Measurements from ENCODE around the gene CHST8. TPM values are rescaled to one million over a fixed set of nuclear protein-coding genes. Genes with fewer than 3 reads are reported as not detected.

CHST8 gene
- total RNA-seq, 1 experiment from 2014 or later = 33.5 TPM

DNA sequence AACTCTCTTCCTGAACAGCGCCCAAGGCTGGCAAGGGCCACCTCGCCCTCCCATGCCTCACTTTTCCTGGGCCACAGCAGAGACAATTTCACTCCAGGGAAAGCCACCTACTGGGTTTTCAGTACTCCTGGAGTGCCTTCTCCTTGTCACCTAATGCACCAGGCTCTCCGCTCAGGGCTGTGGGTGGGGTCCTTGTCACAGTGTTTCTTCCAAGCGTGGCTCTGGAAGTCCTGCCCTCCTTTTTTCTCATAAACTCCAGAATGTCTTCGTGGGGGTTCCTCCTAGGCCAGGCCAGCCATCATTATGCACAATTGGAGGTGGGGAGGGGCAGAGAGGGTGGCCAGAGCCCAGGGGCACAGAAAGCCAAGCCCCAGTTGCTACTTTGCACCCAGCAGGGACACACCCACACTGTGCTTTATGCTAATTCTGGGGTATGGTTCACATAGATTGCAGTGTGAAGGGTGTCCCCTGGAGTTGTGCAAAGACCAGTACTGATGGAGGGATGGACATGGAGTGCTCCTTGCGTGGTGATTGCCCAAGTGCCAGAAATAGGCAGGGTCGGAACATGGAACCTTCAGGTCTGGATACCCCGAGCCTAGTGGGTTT, 78.8 kb downstream of the CHST8 start:
- ATAC-seq (no peak), DNase-seq (ENCODE audit: low spot score) (no peak)
- H3K36me3 Mint-ChIP-seq = no peaks in the 10 kb centered on the region
- no peak overlapping the region for H3K4me3 Mint-ChIP-seq
- CTCF ChIA-PET = no interaction called here
- H3K9me3 Mint-ChIP-seq = no peaks in the 10 kb centered on the region
- POLR2A ChIA-PET = no interaction called here
- no peaks in the 10 kb centered on the region for H3K27me3 Mint-ChIP-seq (ENCODE audit: low read depth)
- no peak overlapping the region for H3K27ac Mint-ChIP-seq
- TF ChIP-seq TP53 (CRISPR knock-in tag; IDR thresholded peaks at IDR 0.05) (no peak), ETV6 (CRISPR knock-in tag; IDR thresholded peaks at IDR 0.05) (no peak), FOXK1 (CRISPR knock-in tag; IDR thresholded peaks at IDR 0.05) (no peak), NFE2L1 (CRISPR knock-in tag; IDR thresholded peaks at IDR 0.05) (no peak), JUN (CRISPR knock-in tag; IDR thresholded peaks at IDR 0.05) (no peak), ZNF396 (CRISPR knock-in tag; IDR thresholded peaks at IDR 0.05; ENCODE audit: borderline replicate concordance) (no peak), MYBL2 (CRISPR knock-in tag; IDR thresholded peaks at IDR 0.05) (no peak), CBFB (CRISPR knock-in tag; IDR thresholded peaks at IDR 0.05; ENCODE audit: low read depth) (no peak), NFATC4 (CRISPR knock-in tag; IDR thresholded peaks at IDR 0.05) (no peak), GTF2I (CRISPR knock-in tag; conservative IDR thresholded peaks at IDR 0.05) (no peak), ZNF281 (CRISPR knock-in tag; IDR thresholded peaks at IDR 0.05) (no peak), IRF1 (CRISPR knock-in tag; IDR thresholded peaks at IDR 0.05) (no peak), E2F4 (CRISPR knock-in tag; IDR thresholded peaks at IDR 0.05; ENCODE audit: borderline replicate concordance, low read depth) (no peak), CREM (CRISPR knock-in tag; IDR thresholded peaks at IDR 0.05) (no peak), GABPB1 (CRISPR knock-in tag; IDR thresholded peaks at IDR 0.05) (no peak), USF2 (CRISPR knock-in tag; IDR thresholded peaks at IDR 0.05) (no peak), SP1 (CRISPR knock-in tag; conservative IDR thresholded peaks at IDR 0.05) (no peak)
- TF ChIP-seq, protein P1, sequence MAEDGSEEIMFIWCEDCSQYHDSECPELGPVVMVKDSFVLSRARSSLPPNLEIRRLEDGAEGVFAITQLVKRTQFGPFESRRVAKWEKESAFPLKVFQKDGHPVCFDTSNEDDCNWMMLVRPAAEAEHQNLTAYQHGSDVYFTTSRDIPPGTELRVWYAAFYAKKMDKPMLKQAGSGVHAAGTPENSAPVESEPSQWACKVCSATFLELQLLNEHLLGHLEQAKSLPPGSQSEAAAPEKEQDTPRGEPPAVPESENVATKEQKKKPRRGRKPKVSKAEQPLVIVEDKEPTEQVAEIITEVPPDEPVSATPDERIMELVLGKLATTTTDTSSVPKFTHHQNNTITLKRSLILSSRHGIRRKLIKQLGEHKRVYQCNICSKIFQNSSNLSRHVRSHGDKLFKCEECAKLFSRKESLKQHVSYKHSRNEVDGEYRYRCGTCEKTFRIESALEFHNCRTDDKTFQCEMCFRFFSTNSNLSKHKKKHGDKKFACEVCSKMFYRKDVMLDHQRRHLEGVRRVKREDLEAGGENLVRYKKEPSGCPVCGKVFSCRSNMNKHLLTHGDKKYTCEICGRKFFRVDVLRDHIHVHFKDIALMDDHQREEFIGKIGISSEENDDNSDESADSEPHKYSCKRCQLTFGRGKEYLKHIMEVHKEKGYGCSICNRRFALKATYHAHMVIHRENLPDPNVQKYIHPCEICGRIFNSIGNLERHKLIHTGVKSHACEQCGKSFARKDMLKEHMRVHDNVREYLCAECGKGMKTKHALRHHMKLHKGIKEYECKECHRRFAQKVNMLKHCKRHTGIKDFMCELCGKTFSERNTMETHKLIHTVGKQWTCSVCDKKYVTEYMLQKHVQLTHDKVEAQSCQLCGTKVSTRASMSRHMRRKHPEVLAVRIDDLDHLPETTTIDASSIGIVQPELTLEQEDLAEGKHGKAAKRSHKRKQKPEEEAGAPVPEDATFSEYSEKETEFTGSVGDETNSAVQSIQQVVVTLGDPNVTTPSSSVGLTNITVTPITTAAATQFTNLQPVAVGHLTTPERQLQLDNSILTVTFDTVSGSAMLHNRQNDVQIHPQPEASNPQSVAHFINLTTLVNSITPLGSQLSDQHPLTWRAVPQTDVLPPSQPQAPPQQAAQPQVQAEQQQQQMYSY (CRISPR knock-in tag; IDR thresholded peaks at IDR 0.05) = no peak
- TF ChIP-seq, protein P2, sequence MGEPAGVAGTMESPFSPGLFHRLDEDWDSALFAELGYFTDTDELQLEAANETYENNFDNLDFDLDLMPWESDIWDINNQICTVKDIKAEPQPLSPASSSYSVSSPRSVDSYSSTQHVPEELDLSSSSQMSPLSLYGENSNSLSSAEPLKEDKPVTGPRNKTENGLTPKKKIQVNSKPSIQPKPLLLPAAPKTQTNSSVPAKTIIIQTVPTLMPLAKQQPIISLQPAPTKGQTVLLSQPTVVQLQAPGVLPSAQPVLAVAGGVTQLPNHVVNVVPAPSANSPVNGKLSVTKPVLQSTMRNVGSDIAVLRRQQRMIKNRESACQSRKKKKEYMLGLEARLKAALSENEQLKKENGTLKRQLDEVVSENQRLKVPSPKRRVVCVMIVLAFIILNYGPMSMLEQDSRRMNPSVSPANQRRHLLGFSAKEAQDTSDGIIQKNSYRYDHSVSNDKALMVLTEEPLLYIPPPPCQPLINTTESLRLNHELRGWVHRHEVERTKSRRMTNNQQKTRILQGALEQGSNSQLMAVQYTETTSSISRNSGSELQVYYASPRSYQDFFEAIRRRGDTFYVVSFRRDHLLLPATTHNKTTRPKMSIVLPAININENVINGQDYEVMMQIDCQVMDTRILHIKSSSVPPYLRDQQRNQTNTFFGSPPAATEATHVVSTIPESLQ (CRISPR knock-in tag; IDR thresholded peaks at IDR 0.05) = no peak
- TF ChIP-seq, protein P3, sequence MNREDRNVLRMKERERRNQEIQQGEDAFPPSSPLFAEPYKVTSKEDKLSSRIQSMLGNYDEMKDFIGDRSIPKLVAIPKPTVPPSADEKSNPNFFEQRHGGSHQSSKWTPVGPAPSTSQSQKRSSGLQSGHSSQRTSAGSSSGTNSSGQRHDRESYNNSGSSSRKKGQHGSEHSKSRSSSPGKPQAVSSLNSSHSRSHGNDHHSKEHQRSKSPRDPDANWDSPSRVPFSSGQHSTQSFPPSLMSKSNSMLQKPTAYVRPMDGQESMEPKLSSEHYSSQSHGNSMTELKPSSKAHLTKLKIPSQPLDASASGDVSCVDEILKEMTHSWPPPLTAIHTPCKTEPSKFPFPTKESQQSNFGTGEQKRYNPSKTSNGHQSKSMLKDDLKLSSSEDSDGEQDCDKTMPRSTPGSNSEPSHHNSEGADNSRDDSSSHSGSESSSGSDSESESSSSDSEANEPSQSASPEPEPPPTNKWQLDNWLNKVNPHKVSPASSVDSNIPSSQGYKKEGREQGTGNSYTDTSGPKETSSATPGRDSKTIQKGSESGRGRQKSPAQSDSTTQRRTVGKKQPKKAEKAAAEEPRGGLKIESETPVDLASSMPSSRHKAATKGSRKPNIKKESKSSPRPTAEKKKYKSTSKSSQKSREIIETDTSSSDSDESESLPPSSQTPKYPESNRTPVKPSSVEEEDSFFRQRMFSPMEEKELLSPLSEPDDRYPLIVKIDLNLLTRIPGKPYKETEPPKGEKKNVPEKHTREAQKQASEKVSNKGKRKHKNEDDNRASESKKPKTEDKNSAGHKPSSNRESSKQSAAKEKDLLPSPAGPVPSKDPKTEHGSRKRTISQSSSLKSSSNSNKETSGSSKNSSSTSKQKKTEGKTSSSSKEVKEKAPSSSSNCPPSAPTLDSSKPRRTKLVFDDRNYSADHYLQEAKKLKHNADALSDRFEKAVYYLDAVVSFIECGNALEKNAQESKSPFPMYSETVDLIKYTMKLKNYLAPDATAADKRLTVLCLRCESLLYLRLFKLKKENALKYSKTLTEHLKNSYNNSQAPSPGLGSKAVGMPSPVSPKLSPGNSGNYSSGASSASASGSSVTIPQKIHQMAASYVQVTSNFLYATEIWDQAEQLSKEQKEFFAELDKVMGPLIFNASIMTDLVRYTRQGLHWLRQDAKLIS (CRISPR knock-in tag; IDR thresholded peaks at IDR 0.05; ENCODE audit: borderline replicate concordance) = no peak
- peaks cover 22% of the 10 kb centered on the region for H3K4me1 Mint-ChIP-seq

Measured in WTC11 (cell line).